Neural progenitor cell (in vitro differentiated cells): ENCODE results near the gene TMEM94.

Experiments used
- CTCF ChIP-seq: fragments of 200-600 bp; sonication (generic); IDR thresholded peaks from 2 replicates; pipeline ENCODE4 v1.5.1; 2017; ENCODE audit warnings: antibody characterized with exemption, mild to moderate bottlenecking
- EZH2 ChIP-seq: fragments of 200-600 bp; sonication (generic); IDR thresholded peaks from 2 replicates; pipeline ENCODE4 v1.6.1; 2017; ENCODE audit warnings: antibody characterized with exemption, mild to moderate bottlenecking, moderate library complexity

GRCh38 chr17:75416006-75416405 lies 40.4 kb upstream of the TMEM94 start:
- TF ChIP-seq CTCF (no peak), EZH2 (no peak)
